ENCODE results near the gene ASS1.

DNA sequence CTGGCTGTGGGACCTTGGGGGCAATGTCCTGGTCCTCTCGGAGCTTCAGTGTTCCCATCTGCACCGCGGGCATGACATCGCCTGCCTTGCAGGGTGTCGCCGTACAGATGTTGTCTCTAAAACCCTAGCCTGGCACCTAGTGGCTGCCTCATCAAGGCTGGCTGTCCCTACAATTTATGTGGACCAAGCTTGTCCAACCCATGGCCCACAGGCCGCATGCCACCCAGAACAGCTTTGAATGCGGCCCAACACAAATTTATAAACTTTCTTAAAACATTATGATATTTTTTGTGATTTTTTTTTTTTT lies 18.3 kb upstream of the ASS1 start:
- TF ChIP-seq, protein P1, sequence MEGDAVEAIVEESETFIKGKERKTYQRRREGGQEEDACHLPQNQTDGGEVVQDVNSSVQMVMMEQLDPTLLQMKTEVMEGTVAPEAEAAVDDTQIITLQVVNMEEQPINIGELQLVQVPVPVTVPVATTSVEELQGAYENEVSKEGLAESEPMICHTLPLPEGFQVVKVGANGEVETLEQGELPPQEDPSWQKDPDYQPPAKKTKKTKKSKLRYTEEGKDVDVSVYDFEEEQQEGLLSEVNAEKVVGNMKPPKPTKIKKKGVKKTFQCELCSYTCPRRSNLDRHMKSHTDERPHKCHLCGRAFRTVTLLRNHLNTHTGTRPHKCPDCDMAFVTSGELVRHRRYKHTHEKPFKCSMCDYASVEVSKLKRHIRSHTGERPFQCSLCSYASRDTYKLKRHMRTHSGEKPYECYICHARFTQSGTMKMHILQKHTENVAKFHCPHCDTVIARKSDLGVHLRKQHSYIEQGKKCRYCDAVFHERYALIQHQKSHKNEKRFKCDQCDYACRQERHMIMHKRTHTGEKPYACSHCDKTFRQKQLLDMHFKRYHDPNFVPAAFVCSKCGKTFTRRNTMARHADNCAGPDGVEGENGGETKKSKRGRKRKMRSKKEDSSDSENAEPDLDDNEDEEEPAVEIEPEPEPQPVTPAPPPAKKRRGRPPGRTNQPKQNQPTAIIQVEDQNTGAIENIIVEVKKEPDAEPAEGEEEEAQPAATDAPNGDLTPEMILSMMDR (IDR thresholded peaks at IDR 0.05): no peak
- TF ChIP-seq EZH2 (IDR thresholded peaks at IDR 0.05; ENCODE audit: borderline replicate concordance, insufficient read depth, low read depth, low read length, poor library complexity, severe bottlenecking): no peak
